PC-3 (cell line): ENCODE measurements around the gene ZNF19. TPM values are rescaled to one million over a fixed set of nuclear protein-coding genes. Genes with fewer than 3 reads are reported as not detected.

Source experiments
- ATAC-seq: fragments of 200-7000 bp; cut with Tn5 transposase; 2 replicates; pipeline ENCODE4 v1.9.1; 2020; ENCODE audit warnings: mild to moderate bottlenecking, moderate library complexity
- BruUV-seq: library from RNA; stranded (reverse); fragments of 400-500 nt; replicated peaks from 2 replicates; lab custom pipeline; 2021; lab: Mats Ljungman, UMichigan
- CTCF ChIA-PET: fragments of 300-600 bp; sonication (Branson Sonifier 250); formaldehyde crosslinking; loops from one replicate; lab custom pipeline; 2022; ENCODE audit warnings: antibody characterized with exemption; lab: Charles Lee
- POLR2A ChIA-PET: fragments of 300-600 bp; sonication (Branson Sonifier 250); formaldehyde crosslinking; loops from one replicate; lab custom pipeline; 2022; ENCODE audit warnings: antibody characterized with exemption; ENCODE audit not compliant: unreplicated experiment; lab: Charles Lee
- DNase-seq: peaks from one replicate; pipeline ENCODE4 v3.0.0-alpha.2; 2015
- H2AFZ ChIP-seq: fragments of 300-600 bp; sonication (generic); 2 replicates; pipeline ENCODE4 v1.6.0; 2016; ENCODE audit warnings: antibody characterized with exemption, low read length
- H3F3A ChIP-seq: fragments of 300-600 bp; sonication (generic); one replicate; pipeline ENCODE4 v1.6.0; 2017; ENCODE audit warnings: antibody characterized with exemption, low read length, control low read depth, mild to moderate bottlenecking; ENCODE audit not compliant: unreplicated experiment
- H3K27ac ChIP-seq: fragments of 300-600 bp; sonication (generic); 2 replicates; pipeline ENCODE4 v1.5.1; 2016; ENCODE audit warnings: mild to moderate bottlenecking, low read length
- H3K27me3 ChIP-seq: fragments of 300-600 bp; sonication (generic); 2 replicates; pipeline ENCODE4 v1.6.1; 2016; ENCODE audit warnings: low read length, mixed read lengths
- H3K36me3 ChIP-seq: fragments of 300-600 bp; sonication (generic); 2 replicates; pipeline ENCODE4 v1.6.1; 2016; ENCODE audit warnings: low read depth, mixed run types, low read length, mixed read lengths
- H3K4me1 ChIP-seq: fragments of 300-600 bp; sonication (generic); 2 replicates; pipeline ENCODE4 v1.5.1; 2016; ENCODE audit warnings: low read length; ENCODE audit not compliant: insufficient read depth
- H3K4me2 ChIP-seq: fragments of 300-600 bp; sonication (generic); 2 replicates; pipeline ENCODE4 v1.6.0; 2016; ENCODE audit warnings: low read length
- H3K4me3 ChIP-seq: fragments of 300-600 bp; sonication (generic); 2 replicates; pipeline ENCODE4 v1.5.1; 2016; ENCODE audit warnings: mild to moderate bottlenecking, low read length, mixed read lengths
- H3K79me2 ChIP-seq: fragments of 300-600 bp; sonication (generic); 2 replicates; pipeline ENCODE4 v1.6.1; 2017; ENCODE audit warnings: low read length, mixed read lengths
- H3K9ac ChIP-seq: fragments of 300-600 bp; sonication (generic); 2 replicates; pipeline ENCODE4 v1.6.0; 2016; ENCODE audit warnings: mild to moderate bottlenecking, low read length
- H3K9me2 ChIP-seq: fragments of 300-600 bp; sonication (generic); replicated peaks from 2 replicates; pipeline ENCODE4 v1.6.1; 2016; ENCODE audit warnings: mixed run types, low read length, mixed read lengths
- H3K9me3 ChIP-seq: fragments of 300-600 bp; sonication (generic); 2 replicates; pipeline ENCODE4 v1.6.1; 2016; ENCODE audit warnings: low read length, mixed read lengths
- H4K20me1 ChIP-seq: fragments of 300-600 bp; sonication (generic); 2 replicates; pipeline ENCODE4 v1.6.1; 2016; ENCODE audit warnings: low read length, mixed read lengths
- EZH2 ChIP-seq: fragments of 300-600 bp; sonication (generic); IDR thresholded peaks from one replicate; pipeline ENCODE4 v1.6.1; 2017; ENCODE audit warnings: antibody characterized with exemption, mild to moderate bottlenecking, low read length; ENCODE audit not compliant: unreplicated experiment
- EZH2phosphoT487 ChIP-seq: fragments of 300-600 bp; sonication (generic); IDR thresholded peaks from 2 replicates; pipeline ENCODE4 v1.6.1; 2018; ENCODE audit warnings: mild to moderate bottlenecking, antibody characterized with exemption, low read length, borderline replicate concordance
- intact Hi-C: fragments of 100-400 bp; cut with micrococcal nuclease; formaldehyde crosslinking; loops from 2 replicates; pipeline ENCODE4 v1.9.0; 2023
- total RNA-seq: library from RNA; depleted of rRNA; stranded (reverse); fragments of >200 nt; gene quantifications from 2 replicates; pipeline ENCODE4 v1.2.3, GENCODE V29; 2014
- TF ChIP-seq, protein P1 (sequence below): fragments of 300-600 bp; sonication (generic); conservative IDR thresholded peaks from 2 replicates; pipeline ENCODE4 v1.5.1; 2017; ENCODE audit warnings: antibody characterized with exemption, low read depth, mild to moderate bottlenecking, low read length

ZNF19 gene
- total RNA-seq, 1 experiment from 2014 or later: 1.5 TPM

DNA sequence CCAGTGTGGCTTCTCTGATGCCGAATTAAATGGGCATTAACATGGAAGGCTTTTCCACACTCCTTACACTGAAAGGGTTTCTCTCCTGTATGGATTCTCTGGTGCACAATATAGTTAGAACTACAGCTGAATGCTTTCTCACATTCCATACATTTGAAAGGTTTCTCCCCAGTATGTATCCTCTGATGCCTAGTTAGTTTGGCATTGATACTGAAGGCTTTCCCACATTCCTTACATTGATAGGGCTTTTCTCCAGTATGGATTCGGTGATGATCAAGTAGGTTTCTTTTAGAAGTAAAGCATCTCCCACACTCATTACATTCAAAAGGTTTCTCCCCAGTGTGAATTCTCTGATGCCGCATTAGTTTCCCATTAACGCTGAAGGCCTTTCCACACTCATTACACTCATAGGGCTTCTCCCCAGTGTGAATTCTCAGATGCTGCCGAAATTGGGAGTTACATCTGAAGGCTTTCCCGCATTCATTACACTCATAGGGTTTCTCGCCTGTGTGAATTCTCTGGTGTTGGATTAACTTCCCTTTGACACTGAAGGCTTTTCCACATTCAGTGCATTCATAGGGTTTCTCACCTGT, 40.8 kb downstream of the ZNF19 start:
- ATAC-seq: no peak

DNA sequence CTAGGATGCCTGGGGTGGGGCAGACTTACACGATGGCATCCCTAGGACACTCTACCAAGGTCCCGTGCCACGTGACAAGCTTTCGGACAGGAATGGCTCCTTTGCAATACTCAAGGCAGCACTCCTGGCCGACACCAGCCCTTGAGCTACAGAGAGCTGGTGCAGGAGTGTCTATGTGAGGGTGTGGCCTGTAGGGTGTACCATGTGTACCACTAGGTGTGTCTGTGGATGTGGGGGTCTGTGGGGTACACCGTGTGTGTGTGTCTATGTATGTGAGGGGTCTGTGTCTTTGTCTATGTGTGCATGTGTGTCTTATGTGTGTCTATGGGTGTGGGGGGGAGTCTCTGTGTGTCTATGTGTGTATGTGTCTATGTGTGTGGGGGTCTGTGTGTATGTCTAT, 45.4 kb downstream of the ZNF19 start:
- Histone ChIP-seq H2AFZ (no peak overlapping the region), H3K4me3 (no peak overlapping the region), H3F3A (no peaks in the 10 kb centered on the region), H3K9me3 (peaks cover 8% of the 10 kb centered on the region), H3K27me3 (peaks cover 10% of the 10 kb centered on the region; the same call in 1 of the 2 replicates), H3K79me2 (no peaks in the 10 kb centered on the region), H3K9me2 (no peaks in the 10 kb centered on the region), H3K36me3 (peaks cover 11% of the 10 kb centered on the region), H3K9ac (no peak overlapping the region), H4K20me1 (no peaks in the 10 kb centered on the region), H3K27ac (no peak overlapping the region), H3K4me1 (no peaks in the 10 kb centered on the region), H3K4me2 (no peak overlapping the region)
- ATAC-seq: no peak
- POLR2A ChIA-PET: no interaction called here
- DNase-seq: no peak
- TF ChIP-seq EZH2phosphoT487 (no peak), EZH2 (no peak)
- TF ChIP-seq, protein P1, sequence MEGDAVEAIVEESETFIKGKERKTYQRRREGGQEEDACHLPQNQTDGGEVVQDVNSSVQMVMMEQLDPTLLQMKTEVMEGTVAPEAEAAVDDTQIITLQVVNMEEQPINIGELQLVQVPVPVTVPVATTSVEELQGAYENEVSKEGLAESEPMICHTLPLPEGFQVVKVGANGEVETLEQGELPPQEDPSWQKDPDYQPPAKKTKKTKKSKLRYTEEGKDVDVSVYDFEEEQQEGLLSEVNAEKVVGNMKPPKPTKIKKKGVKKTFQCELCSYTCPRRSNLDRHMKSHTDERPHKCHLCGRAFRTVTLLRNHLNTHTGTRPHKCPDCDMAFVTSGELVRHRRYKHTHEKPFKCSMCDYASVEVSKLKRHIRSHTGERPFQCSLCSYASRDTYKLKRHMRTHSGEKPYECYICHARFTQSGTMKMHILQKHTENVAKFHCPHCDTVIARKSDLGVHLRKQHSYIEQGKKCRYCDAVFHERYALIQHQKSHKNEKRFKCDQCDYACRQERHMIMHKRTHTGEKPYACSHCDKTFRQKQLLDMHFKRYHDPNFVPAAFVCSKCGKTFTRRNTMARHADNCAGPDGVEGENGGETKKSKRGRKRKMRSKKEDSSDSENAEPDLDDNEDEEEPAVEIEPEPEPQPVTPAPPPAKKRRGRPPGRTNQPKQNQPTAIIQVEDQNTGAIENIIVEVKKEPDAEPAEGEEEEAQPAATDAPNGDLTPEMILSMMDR: no peak
- intact Hi-C loops: no loop called here
- CTCF ChIA-PET: no interaction called here
- BruUV-seq: no TSS peak

More for the DNA sequence above, 40.8 kb downstream of the ZNF19 start:
- BruUV-seq: no TSS peak
- H3K9me3 ChIP-seq: peaks cover 34% of the 10 kb centered on the region
- no peak overlapping the region for H3K4me2 ChIP-seq
- TF ChIP-seq, protein P1: no peak
- no peak for TF ChIP-seq EZH2phosphoT487
- no peak for TF ChIP-seq EZH2
- ChIA-PET POLR2A (no interaction called here), CTCF (no interaction called here)
- no peak for DNase-seq
- no peak overlapping the region for H3K4me3 ChIP-seq
- H3K9me2 ChIP-seq: no peaks in the 10 kb centered on the region
- H4K20me1 ChIP-seq: no peaks in the 10 kb centered on the region
- H3K36me3 ChIP-seq: peaks cover 57% of the 10 kb centered on the region
- H3K4me1 ChIP-seq: no peaks in the 10 kb centered on the region
- H3F3A ChIP-seq: no peaks in the 10 kb centered on the region
- H3K27me3 ChIP-seq: no peaks in the 10 kb centered on the region
- H3K27ac ChIP-seq: no peak overlapping the region
- intact Hi-C loops: no loop called here
- H3K9ac ChIP-seq: no peak overlapping the region
- H2AFZ ChIP-seq: no peak overlapping the region
- no peaks in the 10 kb centered on the region for H3K79me2 ChIP-seq

DNA sequence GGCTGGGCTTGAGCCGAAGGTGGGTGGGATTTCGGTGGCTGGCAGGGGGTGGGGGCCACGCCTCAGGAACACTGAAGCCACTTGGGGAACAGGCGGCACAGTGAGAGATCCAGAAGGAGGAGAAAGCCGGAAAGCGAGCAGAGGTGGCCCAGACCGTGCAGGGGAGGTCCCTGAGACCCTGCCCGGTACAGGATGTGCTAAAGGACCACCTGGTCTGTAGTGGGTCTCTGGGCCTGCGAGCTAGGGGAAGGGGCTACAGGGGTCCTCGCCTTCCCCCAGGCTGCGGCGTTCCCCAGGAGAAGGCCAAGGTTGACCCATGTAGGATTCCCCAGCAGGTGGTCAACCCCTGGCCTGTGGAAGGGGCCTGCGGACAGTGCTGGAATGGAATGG, 47.1 kb downstream of the ZNF19 start, which contains the start of gene TLE7:
Gene TLE7 (minus strand): TSS at position 4 of the 390 bp plus-strand sequence. CDS start 8,730 bp downstream, outside the sequence.
- ChIA-PET POLR2A (no interaction called here), CTCF (no interaction called here)
- H3K9ac ChIP-seq: no peak within 1 kb of the TSS
- ATAC-seq (no peak), DNase-seq (no peak)
- H3K9me2 ChIP-seq: no peaks in the 10 kb centered on the region
- H3K4me2 ChIP-seq: no peak within 1 kb of the TSS
- peaks cover 19% of the 10 kb centered on the region for H3K27me3 ChIP-seq
- H3K9me3 ChIP-seq: no peaks in the 10 kb centered on the region
- no peaks in the 10 kb centered on the region for H3K36me3 ChIP-seq
- no peaks in the 10 kb centered on the region for H3F3A ChIP-seq
- BruUV-seq: no TSS peak
- no peak for TF ChIP-seq EZH2phosphoT487
- TF ChIP-seq, protein P1: no peak
- TF ChIP-seq EZH2: no peak
- intact Hi-C loops: no loop called here
- no peak within 1 kb of the TSS for H3K27ac ChIP-seq
- H2AFZ ChIP-seq: no peak within 1 kb of the TSS
- no peaks in the 10 kb centered on the region for H3K4me1 ChIP-seq
- no peak within 1 kb of the TSS for H3K4me3 ChIP-seq
- no peaks in the 10 kb centered on the region for H4K20me1 ChIP-seq
- H3K79me2 ChIP-seq: no peaks in the 10 kb centered on the region
